ENCODE data around the gene PPP2R3B.
"Not testable (repeated sequence)": the region's sequence is repeated elsewhere in the genome, so short reads cannot be mapped to it uniquely, and the experiment has no call there.

The PPP2R3B gene

GRCh38 chrX:404656-405055 is 17.9 kb upstream of the PPP2R3B start:
- FAIRE-seq, result no peak

- no peak for FAIRE-seq
Observed at GRCh38 chrX:402857-403256, 16.1 kb upstream of the PPP2R3B start.

- no peak for FAIRE-seq
Observed at GRCh38 chrX:400258-400657, 13.6 kb upstream of the PPP2R3B start.

- no peak for FAIRE-seq
Observed at GRCh38 chrX:397575-397974, 10.9 kb upstream of the PPP2R3B start.

GRCh38 chrX:394830-395229 is 8.1 kb upstream of the PPP2R3B start:
- FAIRE-seq, result no peak

- no peak for FAIRE-seq
Observed at GRCh38 chrX:392575-392846, 5.8 kb upstream of the PPP2R3B start.

GRCh38 chrX:391717-392574 is 5.2 kb upstream of the PPP2R3B start:
- FAIRE-seq, result no peak

GRCh38 chrX:390459-390858 is 3.8 kb upstream of the PPP2R3B start:
- no peak for FAIRE-seq

GRCh38 chrX:389021-389441 is 2.3 kb upstream of the PPP2R3B start:
- no peak for FAIRE-seq

GRCh38 chrX:387729-388128 is 1.0 kb upstream of the PPP2R3B start:
- no peak for FAIRE-seq

GRCh38 chrX:386239-386767 is 404 bp downstream of the PPP2R3B start:
- no peak for FAIRE-seq

- not testable (repeated sequence) for FAIRE-seq
Observed at GRCh38 chrX:385736-386135, 971 bp downstream of the PPP2R3B start.

- FAIRE-seq, result no peak
Observed at GRCh38 chrX:384861-385260, 1.8 kb downstream of the PPP2R3B start.

- no peak for FAIRE-seq
Observed at GRCh38 chrX:378443-378842, 8.3 kb downstream of the PPP2R3B start.

GRCh38 chrX:376206-376605 is 10.5 kb downstream of the PPP2R3B start:
- not testable (repeated sequence) for FAIRE-seq

- no peak for FAIRE-seq
Observed at GRCh38 chrX:375181-376036, 11.3 kb downstream of the PPP2R3B start.

- FAIRE-seq, result no peak
Observed at GRCh38 chrX:374596-374995, 12.1 kb downstream of the PPP2R3B start.

GRCh38 chrX:373641-374471 is 12.9 kb downstream of the PPP2R3B start:
- FAIRE-seq, result no peak

- FAIRE-seq, result no peak
Observed at GRCh38 chrX:372856-373640, 13.7 kb downstream of the PPP2R3B start.

GRCh38 chrX:371907-372306 is 14.8 kb downstream of the PPP2R3B start:
- FAIRE-seq, result no peak

- FAIRE-seq, result no peak
Observed at GRCh38 chrX:370963-371745, 15.6 kb downstream of the PPP2R3B start.

Data from colon (tissue), 2 donors.